Frontal cortex (tissue), 4 donors: ENCODE measurements around the gene VMP1. TPM values are rescaled to one million over a fixed set of nuclear protein-coding genes. Genes with fewer than 3 reads are reported as not detected.
"Not testable (repeated sequence)": the region's sequence is repeated elsewhere in the genome, so short reads cannot be mapped to it uniquely, and the experiment has no call there.

Experiments used
- DNase-seq, 2 donors: peaks; one replicate each; pipeline ENCODE4 v3.0.0; 2012; ENCODE audit warnings: low spot score in 2 of 2
- FAIRE-seq: peaks from 2 replicates; lab custom pipeline; 2012; peaks lifted over from hg19 to GRCh38; lab: Jason Lieb, UNC
- total RNA-seq: library from RNA; depleted of rRNA; stranded (reverse); fragments of >200 nt; gene quantifications from one replicate; pipeline ENCODE4 v1.2.3, GENCODE V29; 2014
- donor health status: control.
- donor health status: control.
- donor health status: control.

VMP1 gene
- total RNA-seq, 1 donor from 2014 or later, result 241 TPM

- not testable (repeated sequence) for FAIRE-seq, DNase-seq
Observed at GRCh38 chr17:59850311-59850710, 142.9 kb downstream of the VMP1 start.

GRCh38 chr17:59851439-59852375 lies 144.3 kb downstream of the VMP1 start:
- FAIRE-seq (no peak), DNase-seq (no peak)

GRCh38 chr17:59852847-59853167 lies 145.4 kb downstream of the VMP1 start:
- FAIRE-seq, DNase-seq: not testable (repeated sequence)

- DNase-seq, result no peak
- FAIRE-seq, result no peak
Observed at GRCh38 chr17:59853168-59853918, 145.9 kb downstream of the VMP1 start.

GRCh38 chr17:59853919-59854729 lies 146.7 kb downstream of the VMP1 start:
- FAIRE-seq, DNase-seq: not testable (repeated sequence)

- DNase-seq, result no peak
- no peak for FAIRE-seq
Observed at GRCh38 chr17:59856859-59857794, 149.7 kb downstream of the VMP1 start.

GRCh38 chr17:59858167-59858816 lies 150.8 kb downstream of the VMP1 start:
- FAIRE-seq (no peak), DNase-seq (no peak)

- DNase-seq (no peak), FAIRE-seq (no peak)
Observed at GRCh38 chr17:59858932-59859331, 151.5 kb downstream of the VMP1 start.

- no peak for DNase-seq
- FAIRE-seq, result no peak
Observed at GRCh38 chr17:59859444-59860025, 152.1 kb downstream of the VMP1 start.

GRCh38 chr17:59863616-59864015 lies 156.2 kb downstream of the VMP1 start:
- FAIRE-seq (no peak), DNase-seq (no peak)

- FAIRE-seq (no peak), DNase-seq (no peak)
Observed at GRCh38 chr17:59869941-59870218, 162.4 kb downstream of the VMP1 start.

GRCh38 chr17:59870482-59870881 lies 163.0 kb downstream of the VMP1 start:
- FAIRE-seq (no peak), DNase-seq (no peak)

- no peak for DNase-seq
- no peak for FAIRE-seq
Observed at GRCh38 chr17:59872351-59872750, 164.9 kb downstream of the VMP1 start.

- not testable (repeated sequence) for FAIRE-seq
Observed at GRCh38 chr17:59873414-59873813, 166.0 kb downstream of the VMP1 start.

GRCh38 chr17:59874376-59874775 lies 166.9 kb downstream of the VMP1 start:
- FAIRE-seq, result no peak
- no peak for DNase-seq

More at GRCh38 chr17:59873414-59873813, 166.0 kb downstream of the VMP1 start:
- not testable (repeated sequence) for DNase-seq

- no peak for DNase-seq
Observed at GRCh38 chr17:59876107-59876506, 168.7 kb downstream of the VMP1 start.

GRCh38 chr17:59877965-59878364 lies 170.5 kb downstream of the VMP1 start:
- DNase-seq (no peak), FAIRE-seq (no peak)

More at GRCh38 chr17:59876107-59876506, 168.7 kb downstream of the VMP1 start:
- FAIRE-seq, result no peak

- no peak for DNase-seq
- FAIRE-seq, result no peak
Observed at GRCh38 chr17:59878624-59879023, 171.2 kb downstream of the VMP1 start.
